Activated CD4-positive, alpha-beta T cell treated with anti-CD3 and anti-CD28 coated beads, Interleukin-2, amount 50 U/mL, for 1 hour (primary cell): ENCODE measurements around the gene PBX2.
"Not testable (repeated sequence)": the region's sequence is repeated elsewhere in the genome, so short reads cannot be mapped to it uniquely, and the experiment has no call there.

Experiments used
- DNase-seq: peaks from one replicate; pipeline ENCODE4 v3.0.0-alpha.2; 2020

PBX2 gene

DNA sequence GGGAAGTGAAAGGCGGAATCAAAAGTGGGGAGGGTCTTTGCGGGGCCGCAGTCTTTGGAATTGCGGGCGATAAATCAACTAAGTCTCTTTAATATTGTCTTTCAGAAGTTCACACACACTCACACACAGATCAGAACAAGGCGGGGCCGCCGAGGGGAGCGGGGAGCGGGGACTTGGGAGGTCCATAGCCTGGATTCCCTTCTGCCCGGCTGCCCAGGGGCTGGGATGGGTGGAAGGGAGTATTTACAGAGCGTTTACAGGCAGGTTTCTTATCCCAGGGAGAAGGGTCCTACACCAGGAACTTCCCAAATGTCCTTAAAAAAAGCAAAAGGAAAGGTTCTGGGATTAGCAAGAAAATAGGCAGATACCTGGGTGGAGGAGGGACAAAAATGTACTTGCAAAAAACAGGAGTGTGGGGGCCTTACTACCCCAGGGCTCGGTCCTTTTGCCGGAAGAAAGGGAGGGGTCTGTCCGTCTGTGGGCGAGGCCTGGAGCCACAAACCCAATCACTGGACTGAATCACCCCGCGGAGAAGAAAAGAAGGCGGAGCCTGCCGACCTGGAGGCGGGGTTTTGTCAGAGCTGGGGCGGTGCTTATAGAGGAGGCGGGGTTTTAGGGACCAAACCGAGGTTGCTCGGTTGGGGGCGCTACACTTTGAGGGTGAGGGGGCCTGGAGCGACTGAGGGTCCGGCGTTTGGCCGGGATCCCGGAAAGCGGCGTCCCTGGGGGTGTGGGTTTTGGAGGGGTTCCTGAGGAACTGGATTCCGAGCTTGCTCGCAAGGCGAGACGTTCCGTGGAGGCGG lies 41.5 kb downstream of the PBX2 start:
- DNase-seq = peak; percentile 61

- DNase-seq = no peak
Measured at GRCh38 chr6:32147401-32148132, 42.4 kb downstream of the PBX2 start.

- no peak for DNase-seq
Measured at GRCh38 chr6:32146687-32147086, 43.3 kb downstream of the PBX2 start.

DNA sequence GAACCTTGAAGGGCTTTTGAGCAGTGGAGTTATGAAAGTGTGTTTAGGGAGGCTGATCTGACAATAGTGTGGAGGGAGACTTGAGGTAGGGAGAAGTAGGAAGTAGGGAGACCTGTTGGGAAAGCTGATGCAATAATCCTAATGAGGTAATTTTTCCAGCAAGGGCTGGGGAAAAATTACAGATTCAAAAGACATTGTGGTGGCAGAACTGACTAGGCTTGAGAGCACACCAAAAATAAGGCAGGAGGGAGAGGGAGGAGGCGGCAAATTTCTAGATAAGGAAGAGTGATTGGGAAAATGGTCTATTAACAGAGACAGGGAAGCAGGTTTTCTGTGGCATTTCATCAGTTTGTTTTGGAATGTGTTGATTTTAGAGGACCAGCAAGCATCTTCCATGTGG lies 43.7 kb downstream of the PBX2 start:
- DNase-seq = no peak

GRCh38 chr6:32144238-32144637 lies 45.8 kb downstream of the PBX2 start:
- not testable (repeated sequence) for DNase-seq

DNA sequence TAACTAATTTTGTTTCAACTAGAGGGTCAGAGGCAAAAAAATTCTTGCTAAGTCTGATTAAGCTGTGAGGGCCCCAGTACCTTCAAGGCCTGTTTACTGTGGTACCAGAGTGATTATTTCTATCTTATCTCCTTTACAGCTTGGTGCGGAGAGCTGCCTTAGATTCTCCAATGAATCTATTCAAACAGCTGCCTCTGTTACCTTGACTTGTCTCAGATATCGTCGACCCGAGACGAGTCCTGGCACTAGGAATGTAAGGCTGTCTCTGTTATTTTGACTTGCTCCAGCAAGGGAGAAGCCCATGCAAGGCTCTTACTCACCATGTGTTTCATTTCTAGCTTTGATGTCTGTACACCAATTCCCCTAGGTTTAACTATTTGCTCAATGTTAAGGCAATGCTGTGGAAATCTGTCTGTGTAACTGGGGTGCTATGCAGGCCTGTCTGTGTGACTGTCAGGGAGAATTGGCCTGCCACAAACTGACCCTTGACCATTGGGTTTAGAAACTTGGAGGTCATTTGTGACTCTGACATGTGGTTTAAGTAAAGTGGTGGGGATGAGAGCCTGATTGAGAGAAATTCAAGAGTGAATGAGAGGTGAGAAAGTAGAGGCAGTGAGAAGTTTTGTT lies 49.5 kb downstream of the PBX2 start:
- no peak for DNase-seq

- DNase-seq = no peak
Measured at GRCh38 chr6:32139590-32139989, 50.4 kb downstream of the PBX2 start.

DNA sequence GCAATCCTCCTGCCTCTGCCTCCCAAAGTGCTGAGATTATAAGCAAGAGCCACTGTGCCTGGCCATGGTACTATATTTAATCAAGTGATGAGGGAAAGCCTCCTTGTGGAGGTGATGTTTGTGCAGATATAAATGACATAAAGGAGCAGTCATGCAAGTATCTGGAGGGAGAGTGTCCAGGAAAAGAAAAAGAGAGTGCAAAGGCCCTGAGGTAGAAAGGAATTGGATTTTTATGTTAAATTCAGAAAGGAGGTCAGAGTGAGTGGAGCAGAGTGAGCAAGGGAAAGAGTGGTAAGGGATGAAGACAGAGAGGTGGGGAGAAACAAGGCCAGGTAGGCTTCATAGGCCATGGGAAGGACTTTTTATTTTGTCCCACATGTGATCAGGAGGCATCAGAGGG lies 52.5 kb downstream of the PBX2 start:
- no peak for DNase-seq
